K562 (cell line): ENCODE results near the gene ATXN7.

Experiments
- MAFF ChIP-seq: IDR thresholded peaks from 2 replicates; pipeline ENCODE4 v1.6.1; 2012; ENCODE audit warnings: low read length, improper control_type of control experiment
- NFXL1 ChIP-seq: fragments of 450-650 bp; formaldehyde crosslinking; IDR thresholded peaks from 2 replicates; pipeline ENCODE4 v1.4.0; 2021; ENCODE audit warnings: mild to moderate bottlenecking
- PHF8 ChIP-seq: fragments of 200-600 bp; sonication (generic); IDR thresholded peaks from 2 replicates; pipeline ENCODE4 v1.6.1; 2012; ENCODE audit warnings: mixed run types, mild to moderate bottlenecking, inconsistent platforms, low read length, moderate library complexity, borderline replicate concordance
- TEAD4 ChIP-seq, 2 experiments: sonication (generic) in 1 of 2; formaldehyde crosslinking in 1 of 2; IDR thresholded peaks; 2 replicates each; pipeline versions ENCODE4 v1.6.1 to v1.8.0; 2012 to 2022; ENCODE audit warnings: borderline replicate concordance in 1 of 2, inconsistent platforms in 1 of 2, low read length in 1 of 2, mild to moderate bottlenecking in 1 of 2, missing genetic modification reagents in 1 of 2
- TRIM24 ChIP-seq, 2 experiments: fragments of 450-650 bp; IDR thresholded peaks; 2 replicates each; pipeline ENCODE4 v1.6.1; 2016
- ZKSCAN8 ChIP-seq: fragments of 200-800 bp; sonication (Bioruptor generic); IDR thresholded peaks from 2 replicates; pipeline ENCODE4 v1.6.1; 2016; ENCODE audit warnings: missing genetic modification characterization, missing compliant biosample characterization
- ZNF785 ChIP-seq: fragments of 250-450 bp; sonication (Bioruptor Pico); IDR thresholded peaks from 2 replicates; pipeline ENCODE4 v1.4.0; 2020; ENCODE audit warnings: mild to moderate bottlenecking

- TF ChIP-seq ZKSCAN8 (CRISPR knock-in tag) (no peak), TEAD4 (IDR thresholded peaks at IDR 0.05; ENCODE audit: low read length) (no peak), TEAD4 (CRISPR knock-in tag; IDR thresholded peaks at IDR 0.05; ENCODE audit: borderline replicate concordance) (no peak), PHF8 (no peak), ZNF785 (no peak), MAFF (no peak), TRIM24 (IDR thresholded peaks at IDR 0.05) (no peak), NFXL1 (CRISPR knock-in tag) (no peak)
These were observed 46.3 kb downstream of the ATXN7 start for GRCh38 chr3:63910001-63910400.
